Activated CD4-positive, alpha-beta T cell treated with anti-CD3 and anti-CD28 coated beads for 24 hours (primary cell): Measurements from ENCODE around the gene PPP1R1A.

Source experiments
- DNase-seq, 2 donors: peaks; one replicate each; pipeline ENCODE4 v3.0.0-alpha.2; 2020; ENCODE audit warnings: low read depth in 2 of 2

PPP1R1A gene

GRCh38 chr12:54571193-54572188 lies 17.0 kb downstream of the PPP1R1A start:
- no peak for DNase-seq

DNA sequence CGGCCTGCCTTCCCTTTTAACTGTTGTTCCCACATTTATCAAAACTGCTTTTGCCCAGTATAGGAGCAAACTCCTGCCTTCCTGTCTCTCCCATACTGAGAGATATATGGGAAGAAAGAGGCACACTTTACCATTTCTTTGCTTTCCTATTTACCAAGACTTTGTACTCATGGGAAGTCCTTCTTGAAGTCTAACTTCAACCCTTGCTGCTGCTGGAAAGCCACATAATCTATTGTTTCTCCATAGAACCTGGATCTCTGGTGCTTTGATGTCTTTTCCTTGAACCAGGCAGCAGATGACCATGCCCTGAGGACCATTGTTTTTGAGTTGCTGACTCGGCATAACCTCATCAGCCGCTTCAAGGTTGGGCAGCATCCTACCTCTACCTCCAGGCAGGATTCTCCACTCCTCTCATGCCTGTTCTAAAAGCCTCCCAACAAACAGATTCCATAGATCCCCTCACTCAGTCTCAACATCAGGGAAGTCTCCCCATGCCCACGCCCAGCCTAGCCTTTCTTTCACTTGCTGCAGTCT lies 18.4 kb downstream of the PPP1R1A start:
- no peak for DNase-seq

DNA sequence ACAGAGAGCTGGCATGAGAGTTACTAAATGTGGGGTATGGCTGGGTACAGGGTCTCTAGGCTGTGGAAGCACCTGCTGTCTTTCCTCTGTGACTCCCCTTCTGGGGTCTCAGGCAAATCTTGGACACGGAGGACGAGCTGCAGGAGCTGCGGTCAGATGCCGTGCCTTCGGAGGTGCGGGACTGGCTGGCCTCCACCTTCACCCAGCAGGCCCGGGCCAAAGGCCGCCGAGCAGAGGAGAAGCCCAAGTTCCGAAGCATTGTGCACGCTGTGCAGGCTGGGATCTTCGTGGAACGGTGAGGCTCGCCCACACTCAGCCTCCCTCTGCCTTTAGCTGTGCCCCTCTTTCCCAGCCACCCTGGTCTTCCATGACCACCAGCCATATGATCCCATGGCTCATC lies 19.4 kb downstream of the PPP1R1A start:
- no peak for DNase-seq

DNA sequence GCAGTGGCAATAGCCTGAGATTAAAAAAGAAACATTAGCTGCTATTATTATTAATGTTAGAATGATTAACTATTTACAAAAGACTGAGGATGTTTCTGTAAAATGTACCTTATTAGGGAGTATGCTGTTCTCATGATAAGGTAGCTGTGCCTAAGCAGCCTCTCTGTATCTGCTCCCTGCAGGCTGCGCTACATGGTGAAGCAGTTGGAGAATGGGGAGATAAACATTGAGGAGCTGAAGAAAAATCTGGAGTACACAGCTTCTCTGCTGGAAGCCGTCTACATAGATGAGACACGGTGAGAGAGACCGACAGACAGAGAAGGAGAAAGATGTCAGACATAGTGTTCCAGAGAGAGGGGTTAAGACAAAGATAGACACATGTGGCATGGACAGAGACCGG lies 21.7 kb downstream of the PPP1R1A start:
- DNase-seq, result no peak

- DNase-seq, result no peak
Observed at GRCh38 chr12:54565986-54566544, 22.4 kb downstream of the PPP1R1A start.

- DNase-seq, result no peak
Observed at GRCh38 chr12:54565310-54565985, 23.0 kb downstream of the PPP1R1A start.

- no peak for DNase-seq
Observed at GRCh38 chr12:54564768-54565167, 23.7 kb downstream of the PPP1R1A start.

GRCh38 chr12:54563787-54564186 lies 24.7 kb downstream of the PPP1R1A start:
- no peak for DNase-seq

DNA sequence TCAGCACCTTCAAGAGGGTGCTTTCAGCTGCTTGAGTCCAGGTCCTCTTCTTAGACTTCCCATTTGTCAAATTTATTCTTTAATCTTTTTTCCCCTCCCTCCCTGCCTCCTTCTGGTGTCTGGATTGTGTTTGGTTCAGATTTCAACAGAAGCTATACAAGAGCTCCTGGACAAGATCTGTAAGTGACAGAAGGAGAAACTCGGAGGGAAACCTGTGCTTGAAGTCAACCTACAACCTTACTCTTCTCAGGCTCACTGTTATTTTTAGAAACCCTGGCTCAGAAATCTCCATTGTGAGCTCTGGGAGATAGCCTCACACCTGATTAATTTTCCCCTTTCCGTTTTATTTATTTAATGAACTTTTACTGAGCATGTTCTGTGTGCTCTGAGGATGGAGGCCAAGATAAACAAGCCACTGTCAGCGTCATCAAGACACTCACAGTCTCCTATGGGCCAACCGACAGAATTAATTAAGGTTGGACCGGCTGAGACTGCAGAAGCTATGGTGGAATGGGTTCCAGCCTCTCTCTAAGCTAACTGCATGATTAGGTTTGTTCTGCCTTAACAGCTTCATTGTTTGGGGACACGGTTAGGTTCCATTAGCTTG lies 25.6 kb downstream of the PPP1R1A start:
- DNase-seq, result no peak

DNA sequence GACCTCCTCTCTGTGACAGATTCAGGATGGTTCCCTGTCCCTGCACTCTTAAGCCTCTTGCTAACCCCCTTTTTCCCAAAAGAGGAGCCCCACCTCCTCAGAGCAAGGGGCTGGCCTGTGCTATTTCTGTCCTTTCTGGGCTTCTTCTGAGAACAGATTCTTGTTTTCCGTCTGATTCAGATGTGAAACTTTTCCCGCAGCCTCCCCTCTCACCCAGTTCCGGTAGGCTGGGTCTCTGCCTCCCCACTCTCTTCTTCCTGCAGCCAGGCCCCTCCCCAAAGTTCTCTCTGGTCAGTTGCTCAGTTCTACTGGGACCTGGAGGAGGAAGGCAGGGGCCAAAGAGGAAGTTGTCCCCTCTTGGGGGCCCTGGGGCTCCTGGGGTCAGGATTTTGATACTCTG lies 27.3 kb downstream of the PPP1R1A start:
- no peak for DNase-seq

GRCh38 chr12:54560374-54560858 lies 28.0 kb downstream of the PPP1R1A start:
- DNase-seq, result peak; percentile 76 to 78

DNA sequence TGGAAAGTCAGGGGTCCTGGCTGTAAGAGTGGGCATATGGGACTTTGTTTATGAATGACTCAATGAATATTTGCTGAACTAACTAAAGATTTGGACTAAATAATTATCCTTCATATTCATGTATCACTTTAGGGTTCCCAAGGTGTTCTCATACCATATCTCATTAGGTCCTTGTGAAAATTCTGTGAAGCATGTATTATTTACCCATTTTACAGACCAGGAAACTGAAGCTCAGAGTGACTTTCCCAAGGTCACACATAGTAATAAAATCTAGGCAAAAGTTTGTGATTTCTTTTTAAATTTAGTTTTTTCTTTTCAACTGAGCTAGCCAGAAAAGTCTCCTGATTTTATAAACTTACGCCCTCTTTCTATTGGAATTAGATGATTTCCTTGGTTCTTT lies 29.7 kb downstream of the PPP1R1A start:
- DNase-seq, result no peak

DNA sequence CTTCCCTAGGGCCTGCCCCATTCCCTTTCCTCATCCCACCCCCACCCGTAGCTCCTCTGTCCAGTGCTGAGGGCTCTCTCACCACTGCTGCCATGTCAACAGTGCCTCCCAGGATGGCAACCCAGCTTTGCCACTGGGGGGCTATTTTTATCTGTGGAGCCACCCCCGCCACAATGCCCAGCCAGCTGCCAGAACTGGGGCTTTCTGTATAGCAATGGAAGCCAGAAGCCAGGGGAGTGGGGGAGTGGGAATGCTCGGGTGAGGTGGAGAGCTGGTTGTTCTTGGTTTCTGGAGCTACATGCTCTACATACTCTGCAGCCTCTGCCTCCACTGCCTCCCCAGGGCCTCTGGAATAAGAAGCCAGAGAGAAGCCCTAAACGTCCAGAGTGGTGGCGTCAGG lies 30.1 kb downstream of the PPP1R1A start:
- no peak for DNase-seq

DNA sequence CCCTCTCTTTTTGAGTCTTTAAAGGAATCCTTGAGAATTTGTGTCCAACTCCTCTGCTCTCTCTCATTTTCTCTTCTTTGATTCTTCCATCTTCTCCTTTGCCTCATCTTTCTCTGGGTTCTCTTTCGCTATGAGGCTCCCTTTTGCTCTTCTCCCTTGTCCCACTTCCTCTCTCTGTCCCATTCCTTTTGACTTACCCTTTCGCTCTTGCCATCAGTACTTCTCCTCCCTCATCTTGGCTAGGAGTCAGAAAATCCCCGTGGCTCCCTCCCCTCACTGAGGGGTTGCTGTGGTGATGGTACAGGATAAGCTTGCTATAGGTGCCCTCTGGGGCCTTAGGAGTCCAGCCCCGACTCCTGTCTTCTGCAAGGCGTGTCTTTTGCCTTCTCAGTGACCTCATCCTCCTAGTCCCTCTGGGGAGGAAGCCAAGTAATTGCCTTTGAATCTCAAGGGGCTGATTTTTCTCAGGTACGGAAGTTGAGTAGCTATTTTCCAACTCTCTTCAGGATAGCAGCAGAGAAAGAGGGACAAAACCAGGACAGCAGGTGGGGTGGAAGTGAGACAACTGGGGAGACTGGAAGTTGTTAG lies 32.7 kb downstream of the PPP1R1A start:
- DNase-seq, result no peak

- DNase-seq, result peak in 1 of 2 donors; percentile 15
Observed at GRCh38 chr12:54549774-54550451, 38.5 kb downstream of the PPP1R1A start.

DNA sequence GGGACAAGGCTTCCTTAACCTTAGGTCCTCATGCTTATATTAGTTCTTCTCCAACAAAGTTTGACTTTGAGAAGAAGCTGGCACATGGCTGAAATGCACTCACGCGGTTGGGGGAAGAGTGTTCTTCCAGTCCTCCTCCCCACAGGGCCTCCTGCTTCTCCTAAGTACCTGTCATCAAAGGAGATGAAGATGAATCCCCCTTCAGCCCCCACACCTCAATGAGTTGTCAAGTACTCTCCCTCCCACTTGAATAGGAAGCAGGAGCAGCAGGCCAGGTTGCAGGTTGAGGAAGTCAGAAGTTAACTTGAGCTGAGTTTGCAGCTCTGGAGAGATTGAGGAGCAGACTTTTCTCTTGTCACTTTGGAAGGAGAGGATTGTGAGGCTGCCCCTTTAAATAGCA lies 41.9 kb downstream of the PPP1R1A start:
- DNase-seq, result no peak

GRCh38 chr12:54544743-54545142 lies 43.7 kb downstream of the PPP1R1A start:
- no peak for DNase-seq

DNA sequence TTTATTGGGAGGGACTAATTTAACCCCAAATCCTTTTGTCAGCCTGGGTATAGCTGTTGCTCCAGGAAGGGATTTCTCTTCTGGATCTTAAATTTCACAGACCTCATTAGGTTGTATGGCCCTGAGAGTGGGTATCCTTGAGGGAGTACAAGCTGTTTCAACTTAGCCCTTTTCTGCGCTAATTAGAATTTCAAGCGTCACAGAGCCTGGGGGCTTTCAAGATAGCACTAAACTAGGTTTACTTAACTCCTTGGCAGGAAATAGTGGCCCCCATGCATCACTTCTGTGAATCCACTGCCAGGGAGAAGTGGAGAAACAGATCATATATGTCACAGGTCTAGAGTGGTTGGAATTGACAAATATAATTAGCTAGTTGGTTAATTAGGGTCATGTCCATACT lies 44.9 kb downstream of the PPP1R1A start:
- DNase-seq, result no peak

DNA sequence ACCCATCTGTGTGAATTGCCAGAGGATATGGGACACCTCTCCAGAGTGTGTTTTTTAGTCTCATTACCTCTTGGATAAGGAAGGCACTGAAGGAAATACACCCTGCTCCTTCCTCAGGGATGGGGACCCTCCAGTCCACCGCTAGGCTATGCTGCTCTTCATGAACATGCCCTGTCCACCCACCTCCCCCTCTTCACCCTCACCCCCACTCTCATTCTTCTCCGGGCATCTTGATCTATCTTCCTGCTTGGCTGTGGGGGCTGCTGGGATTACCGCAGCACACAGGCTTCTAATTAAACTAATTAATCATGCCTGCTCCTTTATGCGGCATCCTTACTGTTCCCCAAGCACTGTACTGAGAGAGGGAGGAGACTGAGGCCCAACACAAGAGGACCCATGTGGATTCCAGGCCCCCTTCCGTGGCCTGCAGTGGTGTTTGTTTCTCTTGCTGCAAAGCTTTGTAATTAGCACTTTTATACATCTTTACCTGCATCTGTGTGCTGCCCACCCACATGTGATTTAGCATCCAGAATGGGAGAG lies 46.6 kb downstream of the PPP1R1A start:
- DNase-seq, result no peak

DNA sequence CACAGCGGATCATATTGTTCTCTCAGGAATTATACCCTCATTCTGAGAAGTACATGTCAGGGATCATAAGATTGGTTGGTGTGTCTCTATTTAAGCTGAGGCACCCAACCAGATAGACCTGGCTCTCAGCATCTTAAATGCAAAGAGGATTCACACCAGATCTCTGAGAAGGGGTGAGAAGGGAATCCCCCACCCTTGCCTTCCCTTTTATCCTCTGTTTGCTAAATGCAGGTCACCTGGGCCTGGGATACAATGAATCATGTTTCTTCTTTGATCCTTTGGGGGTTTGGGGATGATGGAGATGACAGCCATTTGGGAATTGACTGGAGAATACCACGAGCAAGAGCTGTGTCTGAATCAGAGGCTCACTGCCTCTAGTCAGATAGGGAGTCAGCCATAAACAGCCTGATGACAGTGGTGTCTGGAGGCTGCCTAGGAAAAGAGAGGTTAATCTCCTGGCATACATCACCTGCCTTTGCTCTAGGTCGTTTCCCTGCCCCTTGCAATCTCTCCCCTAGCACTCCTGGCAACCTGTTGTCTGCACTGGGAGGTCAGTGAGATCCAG lies 50.2 kb downstream of the PPP1R1A start:
- no peak for DNase-seq
